ENCODE measurements around the gene FLNC. TPM values are rescaled to one million over a fixed set of nuclear protein-coding genes. Genes with fewer than 3 reads are reported as not detected.

FLNC gene
- total and polyA plus RNA-seq, 9 of the 15 experiments (the other 6 are each of a cell fraction or from before 2014, with no cell fraction given), result 0.90 to 155 (median 28.8) TPM

DNA sequence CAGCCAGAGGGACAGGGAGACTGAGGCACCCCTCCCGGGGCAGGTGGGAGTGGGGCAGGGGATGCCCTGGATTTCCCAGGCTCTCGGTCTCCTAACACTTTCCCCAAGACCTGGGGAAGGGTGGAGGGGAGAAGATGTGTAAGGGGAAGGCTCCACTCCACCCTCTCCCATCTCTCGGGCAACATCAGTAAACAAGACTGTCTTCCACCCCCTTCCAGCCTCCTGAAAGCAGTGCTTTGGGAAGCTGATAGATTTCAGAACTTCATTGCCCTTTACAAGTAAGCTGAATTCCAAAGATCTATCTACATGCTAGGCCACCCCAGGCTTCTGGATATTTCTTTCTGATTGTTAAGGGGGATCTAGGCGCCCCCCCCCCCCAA is 3.7 kb downstream of the FLNC start:
- CTCF ChIA-PET (ENCODE audit: low intra/inter-chr PET ratio), result no interaction called here

DNA sequence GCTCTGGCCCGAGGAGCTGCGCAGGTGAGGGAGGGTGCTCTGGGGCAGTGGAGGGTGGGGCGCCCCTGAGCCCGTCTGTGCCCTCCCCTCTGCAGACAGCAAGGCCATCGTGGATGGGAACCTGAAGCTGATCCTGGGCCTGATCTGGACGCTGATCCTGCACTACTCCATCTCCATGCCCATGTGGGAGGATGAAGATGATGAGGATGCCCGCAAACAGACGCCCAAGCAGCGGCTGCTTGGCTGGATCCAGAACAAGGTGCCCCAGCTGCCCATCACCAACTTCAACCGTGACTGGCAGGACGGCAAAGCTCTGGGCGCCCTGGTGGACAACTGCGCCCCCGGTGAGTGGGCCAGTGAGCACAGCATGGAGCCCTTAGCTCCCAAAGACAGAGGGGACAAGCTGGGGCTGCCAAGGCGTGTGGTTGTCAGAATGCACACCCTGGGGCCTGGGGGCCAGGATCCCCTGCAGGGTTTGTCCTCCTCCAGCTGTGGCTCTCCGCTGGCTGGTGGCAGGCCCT is 5.1 kb downstream of the FLNC start:
- in situ Hi-C loops (cut with MboI), result no loop called here
- H3K4me3 ChIP-seq, result no peak overlapping the region
- peak; percentile 62 for TF ChIP-seq RBFOX2 (IDR thresholded peaks at IDR 0.05; ENCODE audit: low read depth, low read length)
- TF ChIP-seq, protein P1, sequence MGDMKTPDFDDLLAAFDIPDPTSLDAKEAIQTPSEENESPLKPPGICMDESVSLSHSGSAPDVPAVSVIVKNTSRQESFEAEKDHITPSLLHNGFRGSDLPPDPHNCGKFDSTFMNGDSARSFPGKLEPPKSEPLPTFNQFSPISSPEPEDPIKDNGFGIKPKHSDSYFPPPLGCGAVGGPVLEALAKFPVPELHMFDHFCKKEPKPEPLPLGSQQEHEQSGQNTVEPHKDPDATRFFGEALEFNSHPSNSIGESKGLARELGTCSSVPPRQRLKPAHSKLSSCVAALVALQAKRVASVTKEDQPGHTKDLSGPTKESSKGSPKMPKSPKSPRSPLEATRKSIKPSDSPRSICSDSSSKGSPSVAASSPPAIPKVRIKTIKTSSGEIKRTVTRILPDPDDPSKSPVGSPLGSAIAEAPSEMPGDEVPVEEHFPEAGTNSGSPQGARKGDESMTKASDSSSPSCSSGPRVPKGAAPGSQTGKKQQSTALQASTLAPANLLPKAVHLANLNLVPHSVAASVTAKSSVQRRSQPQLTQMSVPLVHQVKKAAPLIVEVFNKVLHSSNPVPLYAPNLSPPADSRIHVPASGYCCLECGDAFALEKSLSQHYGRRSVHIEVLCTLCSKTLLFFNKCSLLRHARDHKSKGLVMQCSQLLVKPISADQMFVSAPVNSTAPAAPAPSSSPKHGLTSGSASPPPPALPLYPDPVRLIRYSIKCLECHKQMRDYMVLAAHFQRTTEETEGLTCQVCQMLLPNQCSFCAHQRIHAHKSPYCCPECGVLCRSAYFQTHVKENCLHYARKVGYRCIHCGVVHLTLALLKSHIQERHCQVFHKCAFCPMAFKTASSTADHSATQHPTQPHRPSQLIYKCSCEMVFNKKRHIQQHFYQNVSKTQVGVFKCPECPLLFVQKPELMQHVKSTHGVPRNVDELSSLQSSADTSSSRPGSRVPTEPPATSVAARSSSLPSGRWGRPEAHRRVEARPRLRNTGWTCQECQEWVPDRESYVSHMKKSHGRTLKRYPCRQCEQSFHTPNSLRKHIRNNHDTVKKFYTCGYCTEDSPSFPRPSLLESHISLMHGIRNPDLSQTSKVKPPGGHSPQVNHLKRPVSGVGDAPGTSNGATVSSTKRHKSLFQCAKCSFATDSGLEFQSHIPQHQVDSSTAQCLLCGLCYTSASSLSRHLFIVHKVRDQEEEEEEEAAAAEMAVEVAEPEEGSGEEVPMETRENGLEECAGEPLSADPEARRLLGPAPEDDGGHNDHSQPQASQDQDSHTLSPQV (IDR thresholded peaks at IDR 0.05), result no peak
- TF ChIP-seq ZNF717 (CRISPR knock-in tag; IDR thresholded peaks at IDR 0.05), result no peak
- TF ChIP-seq, protein P2, sequence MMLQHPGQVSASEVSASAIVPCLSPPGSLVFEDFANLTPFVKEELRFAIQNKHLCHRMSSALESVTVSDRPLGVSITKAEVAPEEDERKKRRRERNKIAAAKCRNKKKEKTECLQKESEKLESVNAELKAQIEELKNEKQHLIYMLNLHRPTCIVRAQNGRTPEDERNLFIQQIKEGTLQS (IDR thresholded peaks at IDR 0.05), result no peak
- TF ChIP-seq, protein P2 (CRISPR knock-in tag; conservative IDR thresholded peaks at IDR 0.05), result no peak
- no peak for TF ChIP-seq XRCC5 (IDR thresholded peaks at IDR 0.05; ENCODE audit: low read depth, low read length)

More for the DNA sequence above, 3.7 kb downstream of the FLNC start:
- Histone ChIP-seq H3K4me3 (no peak overlapping the region), H3K4me1 (replicated peaks in 1 of 2; ENCODE audit: control insufficient read depth in 2 of 2, insufficient read depth in 2 of 2, low read length in 2 of 2) (peaks cover 24 to 73% of the 10 kb centered on the region in 2 experiments), H3K9me1 (ENCODE audit: control insufficient read depth, insufficient read depth, low read length) (no peaks in the 10 kb centered on the region), H3K27me3 (ENCODE audit: control insufficient read depth in 2 of 2, insufficient read depth in 2 of 2, low read length in 2 of 2) (no peaks in the 10 kb centered on the region), H2AFZ (ENCODE audit: low read depth, low read length) (no peak overlapping the region), H3K9ac (ENCODE audit: insufficient read depth in 1 of 2, low read depth in 2 of 2, low read length in 2 of 2) (peak overlapping the region in 1 of 2 experiments; percentile 95; a peak in 2 of 4 replicates), H3K4me2 (ENCODE audit: insufficient read depth, low read length) (no peak overlapping the region), H3K36me3 (ENCODE audit: control insufficient read depth, insufficient read depth, low read length) (peaks cover 61% of the 10 kb centered on the region; the same call in 2 of the 3 replicates), H4K20me1 (replicated peaks; ENCODE audit: control insufficient read depth, insufficient read depth, low read length) (0 out of 2 replicates have a peak, but pooled peaks cover 4% of the 10 kb centered on the region), H3K27ac (ENCODE audit: extremely low read depth, low read depth, low read length) (no peak overlapping the region), H3K79me2 (ENCODE audit: control insufficient read depth, insufficient read depth, low read length) (peaks cover 50% of the 10 kb centered on the region), H3K9me3 (replicated peaks; ENCODE audit: control insufficient read depth, insufficient read depth, low read depth, low read length) (no peaks in the 10 kb centered on the region)
- intact Hi-C loops (cut with micrococcal nuclease), result loop anchor here (2.0 kb wide), 2 partner anchors 41 to 51 kb away; no protein-coding TSS in a partner anchor
- no peak for ATAC-seq
- DNase-seq (ENCODE audit: extremely low read depth in 1 of 4, low spot score in 3 of 4), result no peak
- TF ChIP-seq KDM5B (IDR thresholded peaks at IDR 0.05; ENCODE audit: insufficient replicate concordance, low read depth, low read length) (peak; percentile 1), MTF1 (CRISPR knock-in tag; IDR thresholded peaks at IDR 0.05; ENCODE audit: borderline replicate concordance) (no peak), FOXJ2 (tag; IDR thresholded peaks at IDR 0.05) (peak; percentile 84), ZNF232 (CRISPR knock-in tag; IDR thresholded peaks at IDR 0.05) (no peak)
- TF ChIP-seq, protein P3, sequence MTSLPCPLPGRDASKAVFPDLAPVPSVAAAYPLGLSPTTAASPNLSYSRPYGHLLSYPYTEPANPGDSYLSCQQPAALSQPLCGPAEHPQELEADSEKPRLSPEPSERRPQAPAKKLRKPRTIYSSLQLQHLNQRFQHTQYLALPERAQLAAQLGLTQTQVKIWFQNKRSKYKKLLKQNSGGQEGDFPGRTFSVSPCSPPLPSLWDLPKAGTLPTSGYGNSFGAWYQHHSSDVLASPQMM (CRISPR knock-in tag; IDR thresholded peaks at IDR 0.05), result no peak
- in situ Hi-C loops (cut with MboI), result no loop called here
- WGBS (ENCODE audit: insufficient coverage, low coverage, missing lambda C conversion rate), result 57% methylated on average over 3 of the region's 4 CpGs
- POLR2A ChIA-PET, result interaction anchor here (0.8 to 4.3 kb wide), 9 partner anchors 8 to 102 kb away, joined by 3 to 39 read pairs (median 5); partner anchors contain the start of gene CALU
- FAIRE-seq, result no peak
- no TSS peak for BruUV-seq (replicated peaks)

More for the DNA sequence above, 5.1 kb downstream of the FLNC start:
- no peak for FAIRE-seq
- no peak for DNase-seq (ENCODE audit: extremely low read depth in 1 of 4, low spot score in 3 of 4)
- no peak for ATAC-seq
- H3K27me3 ChIP-seq (ENCODE audit: control insufficient read depth in 2 of 2, insufficient read depth in 2 of 2, low read length in 2 of 2), result no peaks in the 10 kb centered on the region
- H2AFZ ChIP-seq (ENCODE audit: low read depth, low read length), result no peak overlapping the region
- intact Hi-C loops (cut with micrococcal nuclease), result no loop called here
- H3K9me3 ChIP-seq (replicated peaks; ENCODE audit: control insufficient read depth, insufficient read depth, low read depth, low read length), result no peaks in the 10 kb centered on the region
- peaks cover 45% of the 10 kb centered on the region for H3K79me2 ChIP-seq (ENCODE audit: control insufficient read depth, insufficient read depth, low read length)
- no TSS peak for BruUV-seq (replicated peaks)
- peak overlapping the region in 1 of 2 experiments; percentile 46; a peak in 2 of 4 replicates for H3K9ac ChIP-seq (ENCODE audit: insufficient read depth in 1 of 2, low read depth in 2 of 2, low read length in 2 of 2)
- peaks cover 75% of the 10 kb centered on the region; the same call in 2 of the 3 replicates for H3K36me3 ChIP-seq (ENCODE audit: control insufficient read depth, insufficient read depth, low read length)
- 0 out of 2 replicates have a peak, but pooled peaks cover 4% of the 10 kb centered on the region for H4K20me1 ChIP-seq (replicated peaks; ENCODE audit: control insufficient read depth, insufficient read depth, low read length)
- no peak overlapping the region for H3K27ac ChIP-seq (ENCODE audit: extremely low read depth, low read depth, low read length)
- CTCF ChIA-PET (ENCODE audit: low intra/inter-chr PET ratio), result no interaction called here
- H3K4me2 ChIP-seq (ENCODE audit: insufficient read depth, low read length), result no peak overlapping the region
- no peaks in the 10 kb centered on the region for H3K9me1 ChIP-seq (ENCODE audit: control insufficient read depth, insufficient read depth, low read length)
- H3K4me1 ChIP-seq (replicated peaks in 1 of 2; ENCODE audit: control insufficient read depth in 2 of 2, insufficient read depth in 2 of 2, low read length in 2 of 2), result peaks cover 16 to 68% of the 10 kb centered on the region in 2 experiments
- WGBS (ENCODE audit: insufficient coverage, low coverage, missing lambda C conversion rate), result 92% methylated on average over 15 of the region's 16 CpGs
- POLR2A ChIA-PET, result interaction anchor here (0.5 to 1.8 kb wide), 14 partner anchors 9 to 509 kb away, joined by 3 to 7 read pairs (median 3); partner anchors contain the start of genes ATP6V1F and CALU
